GM12801 (cell line): ENCODE results near the gene HNRNPK.

ENCODE experiments used
- TF ChIP-seq, protein P1 (sequence below): IDR thresholded peaks from one replicate; pipeline ENCODE4 v1.5.1; 2011; ENCODE audit warnings: control low read depth; ENCODE audit not compliant: insufficient read length; ENCODE audit errors: extremely low read depth

HNRNPK gene

DNA sequence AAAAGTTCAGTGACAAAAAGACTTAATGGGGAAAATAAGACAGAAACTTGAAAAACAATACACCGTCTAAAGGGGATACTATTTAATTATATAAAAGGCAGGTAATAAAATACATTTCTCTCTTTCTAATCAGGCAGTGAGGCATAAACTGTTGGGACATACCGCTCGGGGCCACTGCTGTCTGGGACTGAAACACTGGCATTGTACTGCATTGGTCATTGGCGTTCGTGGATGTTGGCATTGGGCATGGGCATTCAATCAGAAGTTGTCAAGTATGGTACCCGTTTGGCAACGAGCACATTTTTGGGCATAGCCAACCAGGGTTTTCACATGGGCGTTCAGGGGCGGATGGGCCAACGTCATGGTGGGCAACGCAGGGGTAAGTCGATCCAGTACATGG lies 4.7 kb downstream of the HNRNPK start:
- TF ChIP-seq, protein P1, sequence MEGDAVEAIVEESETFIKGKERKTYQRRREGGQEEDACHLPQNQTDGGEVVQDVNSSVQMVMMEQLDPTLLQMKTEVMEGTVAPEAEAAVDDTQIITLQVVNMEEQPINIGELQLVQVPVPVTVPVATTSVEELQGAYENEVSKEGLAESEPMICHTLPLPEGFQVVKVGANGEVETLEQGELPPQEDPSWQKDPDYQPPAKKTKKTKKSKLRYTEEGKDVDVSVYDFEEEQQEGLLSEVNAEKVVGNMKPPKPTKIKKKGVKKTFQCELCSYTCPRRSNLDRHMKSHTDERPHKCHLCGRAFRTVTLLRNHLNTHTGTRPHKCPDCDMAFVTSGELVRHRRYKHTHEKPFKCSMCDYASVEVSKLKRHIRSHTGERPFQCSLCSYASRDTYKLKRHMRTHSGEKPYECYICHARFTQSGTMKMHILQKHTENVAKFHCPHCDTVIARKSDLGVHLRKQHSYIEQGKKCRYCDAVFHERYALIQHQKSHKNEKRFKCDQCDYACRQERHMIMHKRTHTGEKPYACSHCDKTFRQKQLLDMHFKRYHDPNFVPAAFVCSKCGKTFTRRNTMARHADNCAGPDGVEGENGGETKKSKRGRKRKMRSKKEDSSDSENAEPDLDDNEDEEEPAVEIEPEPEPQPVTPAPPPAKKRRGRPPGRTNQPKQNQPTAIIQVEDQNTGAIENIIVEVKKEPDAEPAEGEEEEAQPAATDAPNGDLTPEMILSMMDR, result no peak

DNA sequence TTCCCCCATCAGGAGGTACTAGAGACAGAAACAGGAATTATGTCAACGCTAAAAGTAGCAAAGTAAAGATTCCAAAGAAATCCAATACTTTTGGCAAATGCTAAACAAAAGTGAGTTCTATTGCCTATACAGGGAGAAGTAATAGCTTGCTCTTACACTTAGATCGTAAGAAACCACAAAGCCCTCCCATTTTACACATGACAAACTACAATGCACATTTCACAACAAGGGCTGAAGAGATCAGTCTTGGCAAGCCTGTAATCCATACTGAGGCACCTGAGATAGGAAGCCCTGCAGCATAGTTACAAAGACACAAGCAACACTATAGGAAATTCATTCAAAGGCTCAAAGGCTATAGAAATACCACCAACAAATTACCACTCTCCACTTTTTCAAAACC lies 7.7 kb downstream of the HNRNPK start:
- TF ChIP-seq, protein P1, result no peak

DNA sequence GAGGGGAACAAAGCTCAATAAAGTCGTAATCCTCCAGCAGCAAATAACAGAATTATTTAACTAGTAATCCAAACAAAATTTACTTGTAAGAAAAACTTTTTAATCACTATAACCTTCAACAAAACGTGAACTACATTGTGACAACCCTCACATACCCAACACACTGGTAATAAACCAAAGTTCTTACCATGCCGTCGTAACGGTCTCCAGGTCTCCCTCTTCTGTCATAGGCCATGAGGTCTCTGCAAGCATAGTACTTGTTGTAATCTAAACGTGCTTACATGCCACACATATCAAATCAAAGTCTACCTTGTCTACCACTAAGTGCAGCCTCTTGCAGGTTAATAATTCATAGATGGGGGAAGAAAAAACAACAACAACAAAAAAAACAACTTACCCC lies 8.5 kb downstream of the HNRNPK start:
- TF ChIP-seq, protein P1, result no peak

DNA sequence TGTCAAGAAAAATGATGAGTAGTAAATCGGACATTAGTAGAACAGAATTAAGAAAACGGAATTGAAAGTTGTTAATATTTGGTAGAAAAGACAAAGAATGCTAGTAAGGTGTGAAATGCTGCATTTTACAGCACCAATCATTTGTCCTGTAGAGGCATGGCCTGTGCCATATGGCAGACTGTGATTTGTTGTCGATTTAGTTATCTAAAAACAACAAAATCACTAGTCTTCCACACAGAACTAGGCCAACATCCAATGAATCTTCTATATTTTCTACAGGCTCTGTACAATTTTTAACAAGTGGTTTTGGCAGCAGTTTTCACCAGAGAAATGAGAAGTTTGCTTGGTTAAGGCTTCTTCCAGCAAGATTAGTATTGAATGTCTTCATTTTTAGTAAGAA lies 10.4 kb downstream of the HNRNPK start:
- TF ChIP-seq, protein P1, result no peak

DNA sequence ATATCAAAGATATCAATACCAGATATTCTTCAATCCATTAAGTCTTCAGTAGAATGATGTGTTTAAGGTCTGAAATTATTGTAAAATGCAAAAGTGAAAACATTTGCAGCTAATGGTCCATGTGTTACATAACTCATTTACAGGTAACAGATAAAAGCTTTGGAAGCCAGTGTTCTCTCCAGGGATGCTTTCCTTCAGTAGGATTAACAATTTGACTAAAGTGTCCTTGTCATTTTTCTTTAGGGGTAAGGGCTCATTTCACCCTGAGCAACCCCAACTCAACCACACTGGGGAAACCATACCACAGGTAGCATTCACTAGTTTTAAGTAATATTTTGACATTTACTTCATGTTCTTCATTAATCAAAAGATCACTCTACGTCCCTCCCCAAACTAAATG lies 12.9 kb downstream of the HNRNPK start:
- TF ChIP-seq, protein P1, result no peak

DNA sequence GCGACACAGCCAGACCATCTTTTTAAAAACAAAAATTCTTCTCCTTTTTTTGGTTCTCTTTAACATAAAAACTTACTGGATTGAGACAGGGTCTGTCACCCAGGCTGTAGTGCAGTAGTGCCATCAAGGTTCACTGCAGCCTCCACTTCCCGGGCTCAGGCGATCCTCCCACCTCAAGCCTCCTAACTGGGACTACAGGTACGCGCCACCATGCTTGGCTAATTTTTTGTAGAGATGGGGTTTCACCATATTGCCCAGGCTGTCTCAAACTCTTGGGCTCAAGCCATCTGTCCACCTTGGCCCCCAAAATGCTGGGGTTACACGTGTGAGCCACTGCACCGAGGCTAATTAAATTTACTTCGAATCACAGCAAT lies 13.8 kb downstream of the HNRNPK start:
- TF ChIP-seq, protein P1, result no peak

DNA sequence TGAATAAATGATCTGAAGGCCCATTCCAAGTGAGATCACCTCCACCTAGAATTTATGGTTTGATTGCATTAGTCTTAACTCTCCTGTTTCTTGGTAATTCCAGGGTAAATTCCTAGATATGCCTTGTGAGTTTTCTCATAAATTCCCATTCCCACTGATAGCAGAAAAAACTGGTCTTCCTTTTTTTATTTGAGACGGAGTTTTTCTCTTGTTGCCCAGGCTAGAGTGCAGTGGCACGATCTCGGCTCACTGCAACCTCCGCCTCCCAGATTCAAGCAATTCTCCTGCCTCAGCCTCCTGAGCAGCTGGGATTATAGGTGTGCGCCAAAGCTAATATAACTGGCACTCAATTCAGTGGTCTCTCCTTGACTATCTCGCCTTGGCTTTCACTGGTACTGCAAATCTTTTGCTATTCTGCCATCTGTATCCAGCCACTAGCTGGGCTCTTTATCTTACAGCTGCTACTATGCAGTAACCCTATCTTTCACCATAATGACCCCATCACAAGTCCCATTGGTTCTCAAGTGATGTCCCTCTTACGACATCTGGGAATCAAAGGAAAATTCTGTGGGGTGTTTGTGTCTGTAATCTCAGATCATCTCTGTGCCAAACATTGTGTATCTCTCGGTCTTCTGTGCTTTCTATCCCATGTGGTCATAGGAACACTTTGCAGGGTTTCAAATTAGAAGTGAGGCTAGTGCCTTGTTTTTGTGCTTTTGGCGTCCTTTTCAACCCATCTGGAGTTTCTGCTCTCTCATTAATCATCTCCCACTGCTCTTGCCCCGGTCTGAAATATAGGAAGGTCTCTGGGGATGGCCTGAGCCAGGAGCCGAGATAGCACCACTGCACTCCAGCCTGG lies 14.4 kb downstream of the HNRNPK start:
- TF ChIP-seq, protein P1, result no peak
